ENCODE data around the gene CAMK1D. TPM values are rescaled to one million over a fixed set of nuclear protein-coding genes. Genes with fewer than 3 reads are reported as not detected.

The CAMK1D gene
- total RNA-seq, 2 experiments from 2014 or later = 28.8 to 35.3 TPM

- H3K27ac Mint-ChIP-seq = no peak overlapping the region
- H3K4me1 Mint-ChIP-seq (ENCODE audit: low read depth) = peaks cover 7% of the 10 kb centered on the region
- Histone ChIP-seq H3K4me1 (ENCODE audit: insufficient read depth, low read length) (peaks cover 11% of the 10 kb centered on the region), H3K27me3 (ENCODE audit: control insufficient read depth in 1 of 2, insufficient read depth in 2 of 2, low read length in 2 of 2) (no peaks in the 10 kb centered on the region), H3K9me3 (ENCODE audit: control insufficient read depth in 1 of 2, insufficient read depth in 1 of 2, low read length in 2 of 2) (no peaks in the 10 kb centered on the region), H3K27ac (ENCODE audit: low read depth in 1 of 2, low read length in 2 of 2) (no peak overlapping the region), H3K4me3 (ENCODE audit: low read length) (no peak overlapping the region), H3K36me3 (ENCODE audit: insufficient read depth, low read length) (no peaks in the 10 kb centered on the region)
- ChIA-PET POLR2A (no interaction called here), CTCF (no interaction called here)
- intact Hi-C loops (cut with DNase I, micrococcal nuclease) = no loop called here
- TF ChIP-seq CTCF (IDR thresholded peaks at IDR 0.05) = no peak
- DNase-seq (no peak), ATAC-seq (ENCODE audit: poor library complexity) (no peak)
- no peaks in the 10 kb centered on the region for H3K9me3 Mint-ChIP-seq
- H3K36me3 Mint-ChIP-seq (ENCODE audit: low read depth) = no peaks in the 10 kb centered on the region
- no peaks in the 10 kb centered on the region for H3K27me3 Mint-ChIP-seq
- no peak overlapping the region for H3K4me3 Mint-ChIP-seq
Observed at GRCh38 chr10:12729885-12730284, 380.5 kb downstream of the CAMK1D start.

- intact Hi-C loops (cut with DNase I, micrococcal nuclease) = no loop called here
- TF ChIP-seq CTCF (IDR thresholded peaks at IDR 0.05) = no peak
- Mint-ChIP-seq H3K9me3 (no peaks in the 10 kb centered on the region), H3K27me3 (no peaks in the 10 kb centered on the region), H3K4me1 (ENCODE audit: low read depth) (no peaks in the 10 kb centered on the region), H3K4me3 (no peak overlapping the region), H3K36me3 (ENCODE audit: low read depth) (no peaks in the 10 kb centered on the region), H3K27ac (no peak overlapping the region)
- ATAC-seq (ENCODE audit: poor library complexity) (no peak), DNase-seq (no peak)
- Histone ChIP-seq H3K27ac (ENCODE audit: low read depth in 1 of 2, low read length in 2 of 2) (no peak overlapping the region), H3K9me3 (ENCODE audit: control insufficient read depth in 1 of 2, insufficient read depth in 1 of 2, low read length in 2 of 2) (no peaks in the 10 kb centered on the region), H3K4me3 (ENCODE audit: low read length) (no peak overlapping the region), H3K4me1 (ENCODE audit: insufficient read depth, low read length) (peaks cover 11% of the 10 kb centered on the region), H3K27me3 (ENCODE audit: control insufficient read depth in 1 of 2, insufficient read depth in 2 of 2, low read length in 2 of 2) (no peaks in the 10 kb centered on the region), H3K36me3 (ENCODE audit: insufficient read depth, low read length) (no peaks in the 10 kb centered on the region)
- POLR2A ChIA-PET = no interaction called here
- CTCF ChIA-PET = no interaction called here
Observed at GRCh38 chr10:12730809-12731519, 381.6 kb downstream of the CAMK1D start.

DNA sequence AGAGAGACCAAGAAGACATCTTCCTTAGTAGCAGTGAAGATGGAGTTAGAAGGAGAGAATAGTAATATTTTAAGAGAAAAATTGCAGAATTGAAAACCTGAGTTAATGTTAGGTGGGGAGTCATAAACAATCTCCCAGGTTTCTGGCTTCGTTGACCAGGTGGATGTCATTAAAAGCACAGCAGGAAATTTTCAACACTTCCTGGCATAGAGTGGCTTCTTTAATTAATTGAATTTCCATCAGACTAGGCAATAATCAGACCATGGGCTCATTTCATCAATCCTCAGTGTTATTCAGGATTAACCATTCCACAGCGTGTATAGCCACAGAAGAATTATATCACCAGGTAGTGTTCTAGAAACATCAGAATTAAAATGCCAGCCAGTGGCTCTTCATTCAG is 383.9 kb downstream of the CAMK1D start:
- Mint-ChIP-seq H3K9me3 (no peaks in the 10 kb centered on the region), H3K4me3 (no peak overlapping the region), H3K4me1 (ENCODE audit: low read depth) (no peaks in the 10 kb centered on the region), H3K36me3 (ENCODE audit: low read depth) (peaks cover 8% of the 10 kb centered on the region), H3K27me3 (no peaks in the 10 kb centered on the region), H3K27ac (no peak overlapping the region)
- no peaks in the 10 kb centered on the region for H3K9me3 ChIP-seq (ENCODE audit: control insufficient read depth in 1 of 2, insufficient read depth in 1 of 2, low read length in 2 of 2)
- no peak overlapping the region for H3K27ac ChIP-seq (ENCODE audit: low read depth in 1 of 2, low read length in 2 of 2)
- DNase-seq (no peak), ATAC-seq (ENCODE audit: poor library complexity) (no peak)
- no peak for TF ChIP-seq CTCF (IDR thresholded peaks at IDR 0.05)
- H3K27me3 ChIP-seq (ENCODE audit: control insufficient read depth in 1 of 2, insufficient read depth in 2 of 2, low read length in 2 of 2) = no peaks in the 10 kb centered on the region
- peaks cover 11% of the 10 kb centered on the region for H3K4me1 ChIP-seq (ENCODE audit: insufficient read depth, low read length)
- no peaks in the 10 kb centered on the region for H3K36me3 ChIP-seq (ENCODE audit: insufficient read depth, low read length)
- no peak overlapping the region for H3K4me3 ChIP-seq (ENCODE audit: low read length)
- ChIA-PET POLR2A (no interaction called here), CTCF (no interaction called here)
- intact Hi-C loops (cut with DNase I, micrococcal nuclease) = no loop called here

All from CD4-positive, alpha-beta T cell (primary cell).